HEK293 (cell line): ENCODE measurements around the gene CAPN8.

Experiments used
- CTCF ChIA-PET: fragments of 350-600 bp; formaldehyde crosslinking; extraction: SDS; loops from one replicate; lab custom pipeline; 2021; ENCODE audit warnings: antibody characterized with exemption; lab: Yijun Ruan, JAX
- POLR2A ChIA-PET: fragments of 300-600 bp; formaldehyde crosslinking; extraction: SDS; loops from one replicate; lab custom pipeline; 2020; ENCODE audit warnings: antibody characterized with exemption, inconsistent platforms; lab: Yijun Ruan, JAX
- H3K27ac ChIP-seq: fragments of 200-500 bp; sonication (Bioruptor generic); 2 replicates; pipeline ENCODE4 v1.5.1; 2014; ENCODE audit warnings: low read depth, low read length, control low read depth, inconsistent platforms; ENCODE audit errors: extremely low read depth
- H3K36me3 ChIP-seq, 2 experiments: fragments of 200-500 bp in 1 of 2; sonication (Bioruptor generic) in 1 of 2; 1 replicate in 1 of 2; 2 replicates in 1 of 2; pipeline ENCODE4 v1.5.1; 2014 to 2017; ENCODE audit warnings: inconsistent platforms in 2 of 2, low read length in 2 of 2; ENCODE audit not compliant: control insufficient read depth in 2 of 2, insufficient read depth in 1 of 2
- H3K4me1 ChIP-seq: fragments of 200-500 bp; sonication (Bioruptor generic); 2 replicates; pipeline ENCODE4 v1.5.1; 2014; ENCODE audit warnings: mild to moderate bottlenecking, low read length, inconsistent platforms; ENCODE audit not compliant: control insufficient read depth, insufficient read depth
- H3K4me3 ChIP-seq: 2 replicates; pipeline ENCODE4 v1.5.1; 2011; ENCODE audit warnings: low read depth, mild to moderate bottlenecking, control low read depth, low read length, moderate library complexity
- H3K9me3 ChIP-seq: fragments of 200-500 bp; sonication (Bioruptor generic); 2 replicates; pipeline ENCODE4 v1.5.1; 2014; ENCODE audit warnings: low read depth, low read length, inconsistent platforms; ENCODE audit not compliant: control insufficient read depth, insufficient read depth
- FEZF1 ChIP-seq: fragments of 450-650 bp; formaldehyde crosslinking; IDR thresholded peaks from 2 replicates; pipeline ENCODE4 v1.5.1; 2016; ENCODE audit warnings: missing biosample characterization, missing genetic modification characterization
- GLIS2 ChIP-seq: fragments of 450-650 bp; formaldehyde crosslinking; IDR thresholded peaks from 2 replicates; pipeline ENCODE4 v1.5.1; 2016; ENCODE audit warnings: missing biosample characterization, missing genetic modification characterization
- HOXD13 ChIP-seq: sonication (generic); formaldehyde crosslinking; IDR thresholded peaks from 2 replicates; pipeline ENCODE4 v1.8.0; 2022; ENCODE audit warnings: missing genetic modification reagents, borderline replicate concordance
- MEIS1 ChIP-seq: sonication (generic); formaldehyde crosslinking; IDR thresholded peaks from 2 replicates; pipeline ENCODE4 v1.8.1; 2022; ENCODE audit warnings: missing genetic modification reagents, mild to moderate bottlenecking, borderline replicate concordance
- SETDB1 ChIP-seq: IDR thresholded peaks from one replicate; pipeline ENCODE4 v1.6.1; 2017; ENCODE audit warnings: mild to moderate bottlenecking, low read length, moderate library complexity, mixed read lengths; ENCODE audit not compliant: insufficient read length
- SP7 ChIP-seq: fragments of 450-650 bp; formaldehyde crosslinking; IDR thresholded peaks from 2 replicates; pipeline ENCODE4 v1.5.1; 2016; ENCODE audit warnings: missing biosample characterization, missing genetic modification characterization
- TRIM28 ChIP-seq: IDR thresholded peaks from 2 replicates; pipeline ENCODE4 v1.6.1; 2011; ENCODE audit warnings: low read length, control low read depth, borderline replicate concordance
- YY1 ChIP-seq: fragments of 450-650 bp; formaldehyde crosslinking; IDR thresholded peaks from 2 replicates; pipeline ENCODE4 v1.5.1; 2018; ENCODE audit warnings: missing biosample characterization, missing genetic modification characterization
- ZFP69B ChIP-seq: fragments of 450-650 bp; formaldehyde crosslinking; IDR thresholded peaks from 2 replicates; pipeline ENCODE4 v1.5.1; 2016; ENCODE audit warnings: missing biosample characterization, missing genetic modification characterization
- ZNF549 ChIP-seq: fragments of 450-650 bp; IDR thresholded peaks from 2 replicates; pipeline ENCODE4 v1.5.1; 2018; ENCODE audit warnings: missing biosample characterization, missing genetic modification characterization, mild to moderate bottlenecking, inconsistent platforms, moderate library complexity
- ZNF585B ChIP-seq: fragments of 450-650 bp; formaldehyde crosslinking; IDR thresholded peaks from 2 replicates; pipeline ENCODE4 v1.5.1; 2016; ENCODE audit warnings: missing biosample characterization, missing genetic modification characterization
- ZNF621 ChIP-seq: fragments of 450-650 bp; formaldehyde crosslinking; IDR thresholded peaks from 2 replicates; pipeline ENCODE4 v1.5.1; 2017; ENCODE audit warnings: missing biosample characterization, missing genetic modification characterization
- ZNF660 ChIP-seq: fragments of 450-650 bp; IDR thresholded peaks from 2 replicates; pipeline ENCODE4 v1.5.1; 2018; ENCODE audit warnings: missing biosample characterization, mild to moderate bottlenecking, missing genetic modification characterization
- TF ChIP-seq, protein P1 (sequence below): fragments of 450-650 bp; formaldehyde crosslinking; IDR thresholded peaks from 2 replicates; pipeline ENCODE4 v1.5.1; 2016; ENCODE audit warnings: missing biosample characterization, missing genetic modification characterization
- TF ChIP-seq, protein P2 (sequence below): fragments of 450-650 bp; formaldehyde crosslinking; IDR thresholded peaks from 2 replicates; pipeline ENCODE4 v1.5.1; 2016; ENCODE audit warnings: missing biosample characterization, missing genetic modification characterization, borderline replicate concordance
- TF ChIP-seq, protein P3 (sequence below): fragments of 450-650 bp; formaldehyde crosslinking; IDR thresholded peaks from 2 replicates; pipeline ENCODE4 v1.5.1; 2016; ENCODE audit warnings: missing biosample characterization, missing genetic modification characterization
- TF ChIP-seq, protein P4 (sequence below): fragments of 450-650 bp; formaldehyde crosslinking; IDR thresholded peaks from 2 replicates; pipeline ENCODE4 v1.5.1; 2016; ENCODE audit warnings: missing biosample characterization, missing genetic modification characterization

The CAPN8 gene

DNA sequence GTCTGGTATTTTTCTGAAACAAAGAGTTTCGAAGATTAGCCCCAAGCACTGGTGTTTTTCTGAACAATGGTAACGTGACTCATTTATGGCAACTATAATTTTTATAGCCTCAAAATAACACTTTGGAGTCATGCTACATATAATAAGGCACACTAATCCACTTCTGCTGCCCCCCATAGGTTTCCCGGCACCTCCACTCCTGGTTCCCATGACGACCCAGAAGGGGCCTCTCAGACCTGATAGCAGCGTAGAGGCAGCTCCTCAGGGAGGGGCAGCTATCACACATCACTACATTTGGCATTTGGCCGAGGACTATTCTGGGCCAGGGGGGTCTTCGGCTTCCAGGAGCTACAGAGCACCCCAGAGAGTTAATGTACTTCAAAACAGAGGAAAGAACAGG lies 23.3 kb downstream of the CAPN8 start (continued):
- TF ChIP-seq, protein P1, sequence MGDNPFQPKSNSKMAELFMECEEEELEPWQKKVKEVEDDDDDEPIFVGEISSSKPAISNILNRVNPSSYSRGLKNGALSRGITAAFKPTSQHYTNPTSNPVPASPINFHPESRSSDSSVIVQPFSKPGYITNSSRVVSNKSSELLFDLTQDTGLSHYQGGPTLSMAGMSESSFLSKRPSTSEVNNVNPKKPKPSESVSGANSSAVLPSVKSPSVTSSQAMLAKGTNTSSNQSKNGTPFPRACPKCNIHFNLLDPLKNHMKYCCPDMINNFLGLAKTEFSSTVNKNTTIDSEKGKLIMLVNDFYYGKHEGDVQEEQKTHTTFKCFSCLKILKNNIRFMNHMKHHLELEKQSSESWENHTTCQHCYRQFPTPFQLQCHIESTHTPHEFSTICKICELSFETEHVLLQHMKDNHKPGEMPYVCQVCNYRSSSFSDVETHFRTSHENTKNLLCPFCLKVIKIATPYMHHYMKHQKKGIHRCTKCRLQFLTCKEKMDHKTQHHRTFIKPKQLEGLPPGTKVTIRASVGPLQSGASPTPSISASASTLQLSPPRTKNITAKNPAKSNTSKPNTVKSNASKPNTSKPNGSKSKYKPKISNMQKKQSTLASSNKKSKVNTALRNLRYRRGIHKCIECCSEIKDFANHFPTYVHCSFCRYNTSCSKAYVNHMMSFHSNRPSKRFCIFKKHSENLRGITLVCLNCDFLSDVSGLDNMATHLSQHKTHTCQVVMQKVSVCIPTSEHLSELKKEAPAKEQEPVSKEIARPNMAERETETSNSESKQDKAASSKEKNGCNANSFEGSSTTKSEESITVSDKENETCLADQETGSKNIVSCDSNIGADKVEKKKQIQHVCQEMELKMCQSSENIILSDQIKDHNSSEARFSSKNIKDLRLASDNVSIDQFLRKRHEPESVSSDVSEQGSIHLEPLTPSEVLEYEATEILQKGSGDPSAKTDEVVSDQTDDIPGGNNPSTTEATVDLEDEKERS = no peak
- TF ChIP-seq GLIS2 (tag by site-specific recombination) (peak; percentile 48; the same call in 1 of the 2 replicates), FEZF1 (tag by site-specific recombination) (no peak), ZNF660 (tag by site-specific recombination) (peak; percentile 36; the same call in 1 of the 2 replicates)

DNA sequence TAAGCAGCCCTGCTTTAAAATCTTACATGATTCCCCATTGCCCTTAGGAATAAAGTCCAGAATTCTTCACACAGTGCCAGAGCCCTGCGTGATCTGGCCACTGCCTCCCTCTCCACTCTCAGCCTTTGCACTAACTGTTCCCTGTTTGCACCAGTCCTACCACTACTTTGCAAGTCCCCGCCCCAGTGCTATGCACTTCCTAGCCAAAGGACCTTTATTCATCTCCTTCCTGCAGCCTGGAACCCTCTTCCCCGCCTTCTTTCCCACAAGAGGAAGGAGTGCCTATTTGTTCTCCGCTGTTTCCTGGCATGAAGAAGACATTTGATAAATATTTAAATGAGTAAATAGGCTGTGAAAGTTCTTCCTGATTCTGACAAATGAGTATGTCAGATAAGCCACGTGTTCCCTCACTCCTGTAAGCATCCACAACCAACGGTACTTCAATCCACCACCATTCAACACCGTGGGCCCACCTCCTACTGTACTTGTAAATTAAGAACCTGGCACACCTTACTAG lies 23.9 kb downstream of the CAPN8 start:
- H3K9me3 ChIP-seq = no peaks in the 10 kb centered on the region; the same call in 1 of the 2 replicates
- H3K36me3 ChIP-seq = no peaks in the 10 kb centered on the region
- H3K4me3 ChIP-seq = no peak overlapping the region
- peaks cover 7% of the 10 kb centered on the region; the same call in 1 of the 2 replicates for H3K4me1 ChIP-seq
- POLR2A ChIA-PET = no interaction called here
- CTCF ChIA-PET = interaction anchor here (0.6 to 1.4 kb wide), 3 partner anchors 13 to 301 kb away, joined by 3 to 8 read pairs (median 4); no protein-coding TSS in a partner anchor
- no peak overlapping the region for H3K27ac ChIP-seq
- TF ChIP-seq YY1 (tag by site-specific recombination) (no peak), ZFP69B (tag by site-specific recombination) (peak; percentile 85), ZNF621 (tag by site-specific recombination) (no peak), ZNF585B (tag by site-specific recombination) (no peak), TRIM28 (peak; percentile 65; the same call in 1 of the 2 replicates), HOXD13 (no peak), SP7 (0 out of 2 replicates have a peak, but pooled peaks have one; percentile 5)
- TF ChIP-seq, protein P2, sequence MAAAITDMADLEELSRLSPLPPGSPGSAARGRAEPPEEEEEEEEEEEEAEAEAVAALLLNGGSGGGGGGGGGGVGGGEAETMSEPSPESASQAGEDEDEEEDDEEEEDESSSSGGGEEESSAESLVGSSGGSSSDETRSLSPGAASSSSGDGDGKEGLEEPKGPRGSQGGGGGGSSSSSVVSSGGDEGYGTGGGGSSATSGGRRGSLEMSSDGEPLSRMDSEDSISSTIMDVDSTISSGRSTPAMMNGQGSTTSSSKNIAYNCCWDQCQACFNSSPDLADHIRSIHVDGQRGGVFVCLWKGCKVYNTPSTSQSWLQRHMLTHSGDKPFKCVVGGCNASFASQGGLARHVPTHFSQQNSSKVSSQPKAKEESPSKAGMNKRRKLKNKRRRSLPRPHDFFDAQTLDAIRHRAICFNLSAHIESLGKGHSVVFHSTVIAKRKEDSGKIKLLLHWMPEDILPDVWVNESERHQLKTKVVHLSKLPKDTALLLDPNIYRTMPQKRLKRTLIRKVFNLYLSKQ (tag by site-specific recombination) = no peak
- TF ChIP-seq, protein P3, sequence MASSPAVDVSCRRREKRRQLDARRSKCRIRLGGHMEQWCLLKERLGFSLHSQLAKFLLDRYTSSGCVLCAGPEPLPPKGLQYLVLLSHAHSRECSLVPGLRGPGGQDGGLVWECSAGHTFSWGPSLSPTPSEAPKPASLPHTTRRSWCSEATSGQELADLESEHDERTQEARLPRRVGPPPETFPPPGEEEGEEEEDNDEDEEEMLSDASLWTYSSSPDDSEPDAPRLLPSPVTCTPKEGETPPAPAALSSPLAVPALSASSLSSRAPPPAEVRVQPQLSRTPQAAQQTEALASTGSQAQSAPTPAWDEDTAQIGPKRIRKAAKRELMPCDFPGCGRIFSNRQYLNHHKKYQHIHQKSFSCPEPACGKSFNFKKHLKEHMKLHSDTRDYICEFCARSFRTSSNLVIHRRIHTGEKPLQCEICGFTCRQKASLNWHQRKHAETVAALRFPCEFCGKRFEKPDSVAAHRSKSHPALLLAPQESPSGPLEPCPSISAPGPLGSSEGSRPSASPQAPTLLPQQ (tag by site-specific recombination) = peak; percentile 90
- TF ChIP-seq, protein P4, sequence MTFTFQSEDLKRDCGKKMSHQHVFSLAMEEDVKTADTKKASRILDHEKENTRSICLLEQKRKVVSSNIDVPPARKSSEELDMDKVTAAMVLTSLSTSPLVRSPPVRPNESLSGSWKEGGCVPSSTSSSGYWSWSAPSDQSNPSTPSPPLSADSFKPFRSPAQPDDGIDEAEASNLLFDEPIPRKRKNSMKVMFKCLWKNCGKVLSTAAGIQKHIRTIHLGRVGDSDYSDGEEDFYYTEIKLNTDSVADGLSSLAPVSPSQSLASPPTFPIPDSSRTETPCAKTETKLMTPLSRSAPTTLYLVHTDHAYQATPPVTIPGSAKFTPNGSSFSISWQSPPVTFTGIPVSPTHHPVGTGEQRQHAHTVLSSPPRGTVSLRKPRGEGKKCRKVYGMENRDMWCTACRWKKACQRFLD (tag by site-specific recombination) = no peak

DNA sequence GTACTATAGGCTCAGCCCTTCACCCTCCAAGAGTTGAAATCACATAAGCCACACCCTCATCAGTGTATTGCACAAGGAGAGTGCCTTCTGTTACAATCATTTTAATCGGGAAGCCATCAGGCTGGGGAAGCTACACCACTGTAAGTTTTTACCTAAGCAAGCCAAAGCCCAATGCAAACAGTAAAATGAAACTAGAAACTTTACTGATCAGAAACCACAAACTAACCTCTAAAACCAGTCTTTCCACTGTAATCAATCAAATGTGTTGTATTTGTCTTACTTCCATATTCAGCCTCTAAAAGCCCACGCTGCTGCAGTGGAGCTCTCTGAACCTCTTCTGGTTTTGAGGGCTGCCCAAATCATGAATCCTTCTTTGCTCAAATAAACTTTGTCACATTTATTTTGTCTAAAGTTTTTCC lies 26.2 kb downstream of the CAPN8 start:
- TF ChIP-seq ZNF549 (peak; percentile 99), SETDB1 (peak; percentile 51), MEIS1 (CRISPR knock-in tag) (no peak)
- no peak overlapping the region for H3K4me3 ChIP-seq
- ChIA-PET POLR2A (no interaction called here), CTCF (interaction anchor here (0.6 to 1.8 kb wide), 6 partner anchors 10 to 740 kb away, joined by 3 to 12 read pairs (median 3); no protein-coding TSS in a partner anchor)
- no peak overlapping the region for H3K27ac ChIP-seq
- H3K9me3 ChIP-seq = no peaks in the 10 kb centered on the region; the same call in 1 of the 2 replicates
- no peaks in the 10 kb centered on the region for H3K36me3 ChIP-seq
- H3K4me1 ChIP-seq = peaks cover 7% of the 10 kb centered on the region; the same call in 1 of the 2 replicates
